ENCODE measurements around the gene ZNF668. TPM values are rescaled to one million over a fixed set of nuclear protein-coding genes. Genes with fewer than 3 reads are reported as not detected.

ZNF668 gene
- total and polyA plus RNA-seq, 2 experiments from 2014 or later: 6.2 to 13.1 TPM

DNA sequence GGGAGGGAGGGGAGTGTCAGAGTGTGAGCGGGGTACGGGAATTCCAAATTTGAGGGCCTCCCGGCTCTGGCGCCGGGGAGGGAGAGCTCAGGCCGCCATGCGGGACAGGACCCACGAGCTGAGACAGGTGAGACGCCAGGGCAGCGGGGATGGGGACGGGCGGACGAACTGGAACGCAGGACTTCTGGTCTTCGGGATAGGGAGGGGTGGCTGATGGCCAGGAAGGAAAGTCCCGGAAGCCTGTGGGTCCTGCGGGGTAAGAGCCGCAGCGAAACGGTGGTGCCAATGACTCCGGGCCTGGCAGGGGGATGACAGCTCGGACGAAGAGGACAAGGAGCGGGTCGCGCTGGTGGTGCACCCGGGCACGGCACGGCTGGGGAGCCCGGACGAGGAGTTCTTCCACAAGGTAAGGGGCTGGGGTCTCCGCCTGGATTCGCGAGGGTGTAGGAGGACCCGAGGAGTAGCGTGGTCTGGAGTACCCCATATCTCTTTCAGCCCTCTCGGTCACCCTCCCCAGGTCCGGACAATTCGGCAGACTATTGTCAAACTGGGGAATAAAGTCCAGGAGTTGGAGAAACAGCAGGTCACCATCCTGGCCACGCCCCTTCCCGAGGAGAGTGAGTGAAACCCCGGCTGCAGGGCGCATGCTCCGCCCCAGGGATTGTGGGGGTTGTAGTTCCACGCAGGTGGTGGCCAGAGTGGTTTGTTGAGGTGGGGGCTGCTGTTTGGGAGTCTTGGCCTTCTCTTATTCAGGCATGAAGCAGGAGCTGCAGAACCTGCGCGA, 40.1 kb downstream of the ZNF668 start:
- H3K9me3 Mint-ChIP-seq: no peaks in the 10 kb centered on the region; the same call in 2 of the 3 replicates
- peak overlapping the region; percentile 80 for H3K27ac ChIP-seq (ENCODE audit: low read depth)
- DNase-seq (ENCODE audit: low spot score) (peak; percentile 94), ATAC-seq (peak; percentile 72)
- H3K27me3 Mint-ChIP-seq (ENCODE audit: insufficient read depth, low read depth, poor library complexity): peaks cover 11% of the 10 kb centered on the region
- H3F3A ChIP-seq (replicated peaks; ENCODE audit: low read depth): peaks cover 12% of the 10 kb centered on the region
- H3K27me3 ChIP-seq (ENCODE audit: insufficient read depth): no peaks in the 10 kb centered on the region
- H3K36me3 Mint-ChIP-seq (ENCODE audit: low read depth): peaks cover 2% of the 10 kb centered on the region; the same call in 1 of the 3 replicates
- peaks cover 9% of the 10 kb centered on the region; the same call in 1 of the 3 replicates for H3K4me1 Mint-ChIP-seq
- H4K20me1 ChIP-seq (replicated peaks; ENCODE audit: insufficient read depth): no peaks in the 10 kb centered on the region
- H3K79me2 ChIP-seq (replicated peaks; ENCODE audit: insufficient read depth): no peaks in the 10 kb centered on the region; the same call in 1 of the 2 replicates
- peak overlapping the region; percentile 98 for H3K4me2 ChIP-seq
- peaks cover 9% of the 10 kb centered on the region for H3K4me1 ChIP-seq (ENCODE audit: insufficient read depth)
- peak overlapping the region; percentile 83; the same call in 1 of the 2 replicates for H3K27ac Mint-ChIP-seq
- H2AFZ ChIP-seq: peak overlapping the region; percentile 93
- H3K4me3 ChIP-seq: peak overlapping the region; percentile 99
- H3K4me3 Mint-ChIP-seq: peak overlapping the region; percentile 90
- TF ChIP-seq ZNF331 (CRISPR knock-in tag; IDR thresholded peaks at IDR 0.05; ENCODE audit: low read depth) (no peak), STAT1 (IDR thresholded peaks at IDR 0.05; ENCODE audit: unreplicated experiment) (no peak), CREB1 (CRISPR knock-in tag; IDR thresholded peaks at IDR 0.05; ENCODE audit: low read depth) (no peak), CTCF (conservative IDR thresholded peaks at IDR 0.05; ENCODE audit: low read depth in 2 of 2) (no peak), ZNF462 (CRISPR knock-in tag; IDR thresholded peaks at IDR 0.05) (no peak), ETS1 (IDR thresholded peaks at IDR 0.05) (peak; percentile 71; the same call in 1 of the 2 replicates), NANOG (IDR thresholded peaks at IDR 0.05; ENCODE audit: borderline replicate concordance) (no peak), POLR2AphosphoS5 (IDR thresholded peaks at IDR 0.05; ENCODE audit: low read depth) (peak; percentile 30; the same call in 1 of the 2 replicates)
- H3K36me3 ChIP-seq (ENCODE audit: insufficient read depth): no peaks in the 10 kb centered on the region; the same call in 1 of the 2 replicates
- H3K9me2 ChIP-seq (ENCODE audit: insufficient read depth): no peaks in the 10 kb centered on the region
